Measurements from ENCODE around the gene RHOBTB3. TPM values are rescaled to one million over a fixed set of nuclear protein-coding genes. Genes with fewer than 3 reads are reported as not detected.

The RHOBTB3 gene
- total RNA-seq, 1 donor from 2014 or later = 93.5 TPM

- Histone ChIP-seq H3K4me3 (ENCODE audit: low read depth, low read length) (no peak overlapping the region), H3K27me3 (ENCODE audit: control insufficient read depth, insufficient read depth, low read length) (no peaks in the 10 kb centered on the region), H3K36me3 (ENCODE audit: control insufficient read depth, insufficient read depth, low read length) (no peaks in the 10 kb centered on the region)
- peak; percentile 22 for TF ChIP-seq CTCF (IDR thresholded peaks at IDR 0.05; ENCODE audit: insufficient read depth, low read length, poor library complexity, severe bottlenecking)
- no peak for DNase-seq (ENCODE audit: low read depth)
These were observed 111.9 kb downstream of the RHOBTB3 start for GRCh38 chr5:95842854-95843544.

GRCh38 chr5:95843733-95844223 is 112.6 kb downstream of the RHOBTB3 start:
- H3K36me3 ChIP-seq (ENCODE audit: control insufficient read depth, insufficient read depth, low read length) = no peaks in the 10 kb centered on the region
- DNase-seq (ENCODE audit: low read depth) = no peak

GRCh38 chr5:95845391-95845790 is 114.3 kb downstream of the RHOBTB3 start:
- H3K27me3 ChIP-seq (ENCODE audit: control insufficient read depth, insufficient read depth, low read length) = no peaks in the 10 kb centered on the region
- H3K4me3 ChIP-seq (ENCODE audit: low read depth, low read length) = no peak overlapping the region
- H3K36me3 ChIP-seq (ENCODE audit: control insufficient read depth, insufficient read depth, low read length) = no peaks in the 10 kb centered on the region
- TF ChIP-seq CTCF (IDR thresholded peaks at IDR 0.05; ENCODE audit: insufficient read depth, low read length, poor library complexity, severe bottlenecking) = no peak
- no peak for DNase-seq (ENCODE audit: low read depth)

More at GRCh38 chr5:95843733-95844223, 112.6 kb downstream of the RHOBTB3 start:
- Histone ChIP-seq H3K27me3 (ENCODE audit: control insufficient read depth, insufficient read depth, low read length) (no peaks in the 10 kb centered on the region), H3K4me3 (ENCODE audit: low read depth, low read length) (no peak overlapping the region)
- TF ChIP-seq CTCF (IDR thresholded peaks at IDR 0.05; ENCODE audit: insufficient read depth, low read length, poor library complexity, severe bottlenecking) = no peak

Other genes starting within 250 kb of the RHOBTB3 start
- 72.6 and 74.9 TPM in 2 replicates for gene SKIC3, start 176.4 kb upstream of the RHOBTB3 start, total RNA-seq
- gene ARSK, start 176.2 kb upstream of the RHOBTB3 start, total RNA-seq = 6.7 and 8.2 TPM in 2 replicates
- 0.25 TPM in 1 of 2 replicates, not detected in the other for gene GPR150, start 111.2 kb upstream of the RHOBTB3 start, total RNA-seq
- 0.21 and 0.41 TPM in 2 replicates for gene RFESD, start 84.6 kb upstream of the RHOBTB3 start, total RNA-seq
- gene SPATA9, start 48.3 kb upstream of the RHOBTB3 start, total RNA-seq = not detected in 2 replicates
- 120 and 139 TPM in 2 replicates for gene GLRX, start 91.4 kb downstream of the RHOBTB3 start, total RNA-seq
- gene ELL2, start 230.5 kb downstream of the RHOBTB3 start, total RNA-seq = 11.2 and 14.1 TPM in 2 replicates

All from kidney epithelial cell (primary cell).